Vagina (tissue), 2 donors: Measurements from ENCODE around the gene MRPL20. TPM values are rescaled to one million over a fixed set of nuclear protein-coding genes. Genes with fewer than 3 reads are reported as not detected.

Source experiments
- DNase-seq, 2 donors: peaks; one replicate each; pipeline ENCODE4 v3.0.0-alpha.2; 2017; ENCODE audit errors: extremely low spot score in 2 of 2
- H3K27ac ChIP-seq: fragments of 200-600 bp; sonication (generic); one replicate; pipeline ENCODE4 v1.5.1; 2019
- H3K27me3 ChIP-seq: fragments of 200-600 bp; sonication (generic); one replicate; pipeline ENCODE4 v1.5.1; 2019
- H3K36me3 ChIP-seq, 2 donors: fragments of 200-600 bp; sonication (generic); one replicate each; pipeline ENCODE4 v1.5.1; 2017 to 2019
- H3K4me1 ChIP-seq: fragments of 200-600 bp; sonication (generic); one replicate; pipeline ENCODE4 v1.5.1; 2019
- H3K4me3 ChIP-seq, 2 donors: fragments of 200-600 bp; sonication (generic); 1 replicate in 1 of 2; 2 replicates in 1 of 2; pipeline ENCODE4 v1.5.1; 2016 to 2019
- H3K9me3 ChIP-seq: fragments of 200-600 bp; sonication (generic); one replicate; pipeline ENCODE4 v1.5.1; 2019
- CTCF ChIP-seq, 3 experiments: fragments of 450-650 bp in 2 of 3; fragments of 200-600 bp in 1 of 3; sonication (generic) in 1 of 3; IDR thresholded peaks; one replicate each; pipeline ENCODE4 v1.5.1; 2017 to 2019; ENCODE audit warnings: antibody characterized with exemption in 3 of 3, mild to moderate bottlenecking in 2 of 3, moderate library complexity in 2 of 3
- POLR2A ChIP-seq, 2 donors: fragments of 450-650 bp; IDR thresholded peaks; one replicate each; pipeline ENCODE4 v1.6.1; 2017; ENCODE audit warnings: antibody characterized with exemption in 2 of 2, mild to moderate bottlenecking in 2 of 2, moderate library complexity in 2 of 2
- POLR2AphosphoS5 ChIP-seq, 2 donors: sonication (generic); formaldehyde crosslinking; IDR thresholded peaks; one replicate each; pipeline ENCODE4 v1.9.0; 2017; ENCODE audit warnings: antibody characterized with exemption in 2 of 2, mild to moderate bottlenecking in 2 of 2, low read depth in 1 of 2; ENCODE audit not compliant: insufficient read depth in 1 of 2
- intact Hi-C: fragments of 100-400 bp; cut with DNase I; formaldehyde crosslinking; loops from one replicate; pipeline ENCODE4 v1.15.1; 2023
- total RNA-seq: library from RNA; depleted of rRNA; stranded (reverse); fragments of >200 nt; gene quantifications from one replicate; pipeline ENCODE4 v1.2.3, GENCODE V29; 2016

MRPL20 gene
- total RNA-seq, 1 donor from 2014 or later, result 84.2 TPM

- H3K27me3 ChIP-seq, result no peaks in the 10 kb centered on the region
- H3K4me3 ChIP-seq, result no peak overlapping the region
- intact Hi-C loops, result no loop called here
- TF ChIP-seq CTCF (IDR thresholded peaks at IDR 0.05) (no peak), POLR2AphosphoS5 (IDR thresholded peaks at IDR 0.05; ENCODE audit: insufficient read depth in 1 of 2, low read depth in 1 of 2) (no peak), POLR2A (IDR thresholded peaks at IDR 0.05) (no peak)
- H3K9me3 ChIP-seq, result no peaks in the 10 kb centered on the region
- peaks cover 37% of the 10 kb centered on the region for H3K4me1 ChIP-seq
- H3K27ac ChIP-seq, result no peak overlapping the region
- H3K36me3 ChIP-seq, result no peaks in the 10 kb centered on the region
- DNase-seq, result no peak
These were observed 33.3 kb upstream of the MRPL20 start for GRCh38 chr1:1440262-1441001.

GRCh38 chr1:1439546-1440261, 32.6 kb upstream of the MRPL20 start:
- Histone ChIP-seq H3K4me3 (no peak overlapping the region), H3K36me3 (no peaks in the 10 kb centered on the region), H3K4me1 (peaks cover 43% of the 10 kb centered on the region), H3K27ac (no peak overlapping the region), H3K27me3 (no peaks in the 10 kb centered on the region), H3K9me3 (no peaks in the 10 kb centered on the region)
- DNase-seq, result no peak
- intact Hi-C loops, result no loop called here
- TF ChIP-seq CTCF (IDR thresholded peaks at IDR 0.05), result no peak
- no peak for TF ChIP-seq POLR2A (IDR thresholded peaks at IDR 0.05)
- no peak for TF ChIP-seq POLR2AphosphoS5 (IDR thresholded peaks at IDR 0.05; ENCODE audit: insufficient read depth in 1 of 2, low read depth in 1 of 2)

- Histone ChIP-seq H3K4me1 (peaks cover 53% of the 10 kb centered on the region), H3K36me3 (no peaks in the 10 kb centered on the region), H3K4me3 (no peak overlapping the region), H3K9me3 (no peaks in the 10 kb centered on the region), H3K27ac (no peak overlapping the region), H3K27me3 (no peaks in the 10 kb centered on the region)
- TF ChIP-seq POLR2AphosphoS5 (IDR thresholded peaks at IDR 0.05; ENCODE audit: insufficient read depth in 1 of 2, low read depth in 1 of 2) (no peak), CTCF (IDR thresholded peaks at IDR 0.05) (no peak), POLR2A (IDR thresholded peaks at IDR 0.05) (no peak)
- intact Hi-C loops, result no loop called here
- DNase-seq, result no peak
These were observed 31.7 kb upstream of the MRPL20 start for GRCh38 chr1:1438531-1439381.

- Histone ChIP-seq H3K9me3 (no peaks in the 10 kb centered on the region), H3K36me3 (no peaks in the 10 kb centered on the region), H3K27ac (no peak overlapping the region), H3K4me3 (no peak overlapping the region), H3K4me1 (peaks cover 61% of the 10 kb centered on the region), H3K27me3 (no peaks in the 10 kb centered on the region)
- DNase-seq, result no peak
- TF ChIP-seq POLR2AphosphoS5 (IDR thresholded peaks at IDR 0.05; ENCODE audit: insufficient read depth in 1 of 2, low read depth in 1 of 2), result no peak
- TF ChIP-seq POLR2A (IDR thresholded peaks at IDR 0.05), result no peak
- no peak for TF ChIP-seq CTCF (IDR thresholded peaks at IDR 0.05)
- intact Hi-C loops, result no loop called here
These were observed 30.8 kb upstream of the MRPL20 start for GRCh38 chr1:1437904-1438376.
